IMR-90 (cell line): ENCODE results near the gene PARVG. TPM values are rescaled to one million over a fixed set of nuclear protein-coding genes. Genes with fewer than 3 reads are reported as not detected.

Experiments
- ATAC-seq: fragments of 200-7000 bp; cut with Tn5 transposase; 2 replicates; pipeline ENCODE4 v1.9.1; 2020; ENCODE audit warnings: low read depth, mild to moderate bottlenecking, moderate library complexity
- BruUV-seq: library from RNA; stranded (reverse); fragments of 400-500 nt; replicated peaks from 2 replicates; lab custom pipeline; 2021; lab: Mats Ljungman, UMichigan
- CTCF ChIA-PET: fragments of 300-600 bp; formaldehyde crosslinking; extraction: SDS; loops from one replicate; lab custom pipeline; 2021; ENCODE audit warnings: antibody characterized with exemption; lab: Yijun Ruan, JAX
- POLR2A ChIA-PET: fragments of 300-600 bp; sonication (Branson Sonifier 250); formaldehyde crosslinking; loops from one replicate; lab custom pipeline; 2022; ENCODE audit warnings: antibody characterized with exemption; ENCODE audit not compliant: unreplicated experiment; lab: Charles Lee
- DNase-seq: peaks from one replicate; pipeline ENCODE4 v3.0.0; 2013
- H2AFZ ChIP-seq: replicated peaks from 2 replicates; pipeline ENCODE3; 2013; ENCODE audit warnings: low read length, mild to moderate bottlenecking; ENCODE audit not compliant: poor library complexity
- H2AK5ac ChIP-seq: 2 replicates; pipeline ENCODE4 v1.6.1; 2013; ENCODE audit warnings: low read depth, low read length, inconsistent platforms
- H2AK9ac ChIP-seq: replicated peaks from 2 replicates; pipeline ENCODE3; 2013; ENCODE audit warnings: mild to moderate bottlenecking, low read depth, low read length, moderate library complexity; ENCODE audit not compliant: poor library complexity
- H2BK120ac ChIP-seq: 2 replicates; pipeline ENCODE4 v1.6.1; 2013; ENCODE audit warnings: low read depth, low read length, inconsistent platforms
- H2BK15ac ChIP-seq: 3 replicates; pipeline ENCODE4 v1.6.1; 2013; ENCODE audit warnings: low read depth, low read length, inconsistent platforms
- H2BK20ac ChIP-seq: 2 replicates; pipeline ENCODE4 v1.6.1; 2013; ENCODE audit warnings: low read depth, mild to moderate bottlenecking, inconsistent platforms, low read length, moderate library complexity
- H2BK5ac ChIP-seq: 2 replicates; pipeline ENCODE4 v1.6.1; 2013; ENCODE audit warnings: mild to moderate bottlenecking, low read depth, low read length, inconsistent platforms; ENCODE audit not compliant: poor library complexity, severe bottlenecking
- H3K14ac ChIP-seq: replicated peaks from 2 replicates; pipeline ENCODE4 v1.6.1; 2013; ENCODE audit warnings: low read depth, low read length, inconsistent platforms
- H3K18ac ChIP-seq: 2 replicates; pipeline ENCODE4 v1.6.1; 2013; ENCODE audit warnings: low read depth, low read length, control low read depth
- H3K23ac ChIP-seq: 2 replicates; pipeline ENCODE4 v1.6.1; 2013; ENCODE audit warnings: low read depth, low read length, inconsistent platforms
- H3K27ac ChIP-seq: 2 replicates; pipeline ENCODE4 v1.5.1; 2013; ENCODE audit warnings: mild to moderate bottlenecking, control low read depth, low read length; ENCODE audit not compliant: insufficient read depth
- H3K27me3 ChIP-seq: 2 replicates; pipeline ENCODE4 v1.6.1; 2013; ENCODE audit warnings: low read length; ENCODE audit not compliant: control insufficient read depth, insufficient read depth
- H3K36me3 ChIP-seq: 2 replicates; pipeline ENCODE4 v1.6.1; 2013; ENCODE audit warnings: low read length, mixed read lengths; ENCODE audit not compliant: control insufficient read depth, insufficient read depth
- H3K4ac ChIP-seq: 2 replicates; pipeline ENCODE4 v1.6.1; 2013; ENCODE audit warnings: low read depth, low read length, inconsistent platforms
- H3K4me1 ChIP-seq: 2 replicates; pipeline ENCODE4 v1.6.1; 2013; ENCODE audit warnings: low read length, mixed read lengths; ENCODE audit not compliant: control insufficient read depth, insufficient read depth
- H3K4me2 ChIP-seq: 2 replicates; pipeline ENCODE4 v1.6.1; 2013; ENCODE audit warnings: low read depth, mild to moderate bottlenecking, control low read depth, low read length, moderate library complexity
- H3K4me3 ChIP-seq: 2 replicates; pipeline ENCODE4 v1.5.1; 2013; ENCODE audit warnings: low read depth, mild to moderate bottlenecking, control low read depth, low read length, moderate library complexity; ENCODE audit not compliant: insufficient read depth
- H3K56ac ChIP-seq: 2 replicates; pipeline ENCODE4 v1.6.1; 2013; ENCODE audit warnings: low read length, inconsistent platforms; ENCODE audit not compliant: insufficient read depth; ENCODE audit errors: extremely low read depth
- H3K79me1 ChIP-seq, 2 experiments: 2 replicates each; pipeline ENCODE4 v1.6.1; 2013; ENCODE audit warnings: low read length in 2 of 2, inconsistent platforms in 1 of 2, low read depth in 1 of 2
- H3K9ac ChIP-seq: 2 replicates; pipeline ENCODE4 v1.6.1; 2013; ENCODE audit warnings: low read depth, low read length, control low read depth
- H3K9me1 ChIP-seq: 2 replicates; pipeline ENCODE4 v1.6.1; 2013; ENCODE audit warnings: low read length, inconsistent platforms; ENCODE audit not compliant: insufficient read depth
- H3K9me3 ChIP-seq: 2 replicates; pipeline ENCODE4 v1.6.1; 2013; ENCODE audit warnings: low read length; ENCODE audit not compliant: control insufficient read depth, insufficient read depth
- H4K20me1 ChIP-seq: 2 replicates; pipeline ENCODE4 v1.6.1; 2013; ENCODE audit warnings: low read length, inconsistent platforms; ENCODE audit not compliant: insufficient read depth
- H4K5ac ChIP-seq: 2 replicates; pipeline ENCODE4 v1.6.1; 2013; ENCODE audit warnings: mild to moderate bottlenecking, low read depth, low read length, control low read depth
- H4K8ac ChIP-seq, 2 experiments: 2 replicates each; pipeline ENCODE4 v1.6.1; 2013; ENCODE audit warnings: low read depth in 2 of 2, low read length in 2 of 2, control low read depth in 1 of 2, inconsistent platforms in 1 of 2
- H4K91ac ChIP-seq: 2 replicates; pipeline ENCODE4 v1.6.1; 2013; ENCODE audit warnings: low read depth, low read length, inconsistent platforms; ENCODE audit not compliant: insufficient read depth
- CEBPB ChIP-seq: IDR thresholded peaks from 2 replicates; pipeline ENCODE4 v1.6.1; 2012; ENCODE audit warnings: low read depth, low read length, improper control_type of control experiment
- CTCF ChIP-seq: conservative IDR thresholded peaks from 2 replicates; pipeline ENCODE4 v1.5.1; 2012; ENCODE audit warnings: mild to moderate bottlenecking, low read depth, low read length, improper control_type of control experiment
- ELK1 ChIP-seq: fragments of 150-350 bp; IDR thresholded peaks from 2 replicates; pipeline ENCODE4 v1.6.1; 2016; ENCODE audit warnings: low read depth, mild to moderate bottlenecking, low read length, moderate library complexity, borderline replicate concordance
- MAZ ChIP-seq: IDR thresholded peaks from 2 replicates; pipeline ENCODE4 v1.6.1; 2012; ENCODE audit warnings: low read depth, mild to moderate bottlenecking, low read length, improper control_type of control experiment, moderate library complexity, borderline replicate concordance
- NFE2L2 ChIP-seq: fragments of 150-350 bp; IDR thresholded peaks from 2 replicates; pipeline ENCODE4 v1.6.1; 2016; ENCODE audit warnings: low read depth, mild to moderate bottlenecking, low read length
- POLR2A ChIP-seq: IDR thresholded peaks from 2 replicates; pipeline ENCODE4 v1.6.1; 2012; ENCODE audit warnings: mild to moderate bottlenecking, low read depth, low read length
- RCOR1 ChIP-seq: IDR thresholded peaks from 2 replicates; pipeline ENCODE4 v1.6.1; 2012; ENCODE audit warnings: mild to moderate bottlenecking, low read length, improper control_type of control experiment; ENCODE audit not compliant: insufficient replicate concordance
- RFX5 ChIP-seq: IDR thresholded peaks from 2 replicates; pipeline ENCODE4 v1.8.0; 2012; ENCODE audit warnings: low read depth, mild to moderate bottlenecking, low read length, moderate library complexity
- SMC3 ChIP-seq: fragments of 150-350 bp; IDR thresholded peaks from 2 replicates; pipeline ENCODE4 v1.6.1; 2016; ENCODE audit warnings: low read depth, mild to moderate bottlenecking, antibody characterized with exemption, low read length, moderate library complexity
- USF2 ChIP-seq: fragments of 150-350 bp; IDR thresholded peaks from 2 replicates; pipeline ENCODE4 v1.6.1; 2017; ENCODE audit warnings: mild to moderate bottlenecking, antibody characterized with exemption, low read length, low read depth
- WGBS, 2 experiments: methylation state at CpG; one replicate each; pipeline versions ENCODE4 v1.1.5 to v1.1.7; 2013; ENCODE audit warnings: missing lambda C conversion rate in 2 of 2; ENCODE audit not compliant: insufficient read length in 1 of 2; ENCODE audit errors: extremely low coverage in 2 of 2; 5-methylcytosine and 5-hydroxymethylcytosine counted together
- dilution Hi-C: fragments of 300-500 bp; cut with HindIII; formaldehyde crosslinking; loops from one replicate; pipeline ENCODE4 v1.14.3; 2018; ENCODE audit warnings: low sequenced_read_pairs; ENCODE audit not compliant: unreplicated experiment
- in situ Hi-C: fragments of 300-500 bp; cut with MboI; formaldehyde crosslinking; loops from 3 replicates; pipeline ENCODE4 v1.14.3; 2019; ENCODE audit warnings: low sequenced_read_pairs, inconsistent platforms, mixed read lengths
- intact Hi-C: fragments of 100-400 bp; cut with micrococcal nuclease; formaldehyde crosslinking; loops from 2 replicates; pipeline ENCODE4 v1.10.0; 2022
- polyA plus RNA-seq, 3 experiments: library from polyadenylated mRNA; depleted of rRNA; stranded (reverse); fragments of >200 nt; gene quantifications; 2 replicates each; pipeline ENCODE4 v1.2.3, GENCODE V29; 2012; ENCODE audit warnings: low replicate concordance in 1 of 3
- total RNA-seq: library from RNA; depleted of rRNA; stranded (reverse); fragments of >200 nt; gene quantifications from 2 replicates; pipeline ENCODE4 v1.2.3, GENCODE V29; 2012

The PARVG gene
- total and polyA plus RNA-seq, 2 of the 4 experiments (the other 2 are of a cell fraction) = not detected

DNA sequence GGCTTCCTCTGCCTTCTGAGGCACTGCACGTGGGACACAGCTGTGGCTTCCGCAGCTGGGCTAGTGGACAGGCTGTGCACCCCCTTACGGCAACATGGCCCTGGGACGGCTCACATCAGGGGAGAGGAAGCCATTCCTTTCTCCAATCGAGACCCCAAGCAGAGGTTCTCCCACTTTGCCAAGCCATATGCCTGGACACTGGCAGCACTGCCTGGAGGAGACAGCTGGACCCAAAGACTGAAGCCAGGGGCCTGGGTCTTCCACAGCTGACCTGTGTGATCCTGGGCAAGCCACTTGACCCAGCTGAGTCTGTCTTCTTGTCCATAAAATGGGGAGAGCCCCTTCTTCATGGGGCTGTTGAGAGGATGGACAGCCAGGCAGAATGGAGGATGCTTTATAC is 66.6 kb downstream of the PARVG start:
- Histone ChIP-seq H2AK9ac (no peak overlapping the region), H3K9me3 (peaks cover 11% of the 10 kb centered on the region), H3K9me1 (no peaks in the 10 kb centered on the region), H4K5ac (no peak overlapping the region), H3K4ac (no peak overlapping the region), H3K36me3 (peaks cover 2% of the 10 kb centered on the region; the same call in 1 of the 2 replicates), H2BK20ac (no peak overlapping the region), H3K79me1 (no peaks in the 10 kb centered on the region), H4K91ac (no peak overlapping the region), H3K4me1 (no peaks in the 10 kb centered on the region), H4K20me1 (no peaks in the 10 kb centered on the region), H3K18ac (no peak overlapping the region), H3K4me2 (no peak overlapping the region), H3K27ac (no peak overlapping the region), H3K9ac (no peak overlapping the region), H2AFZ (no peak overlapping the region), H3K27me3 (no peaks in the 10 kb centered on the region), H3K56ac (no peak overlapping the region), H2BK120ac (no peak overlapping the region), H4K8ac (no peak overlapping the region), H2BK5ac (no peak overlapping the region), H3K23ac (no peak overlapping the region), H3K14ac (no peak overlapping the region), H3K4me3 (no peak overlapping the region), H2AK5ac (no peak overlapping the region), H2BK15ac (no peak overlapping the region)
- dilution Hi-C loops = no loop called here
- ATAC-seq (no peak), DNase-seq (no peak)
- WGBS, 2 experiments = 60% methylated on average over 2 of the region's 5 CpGs; no CpG with 5 or more reads in 1 of the 2 experiments
- in situ Hi-C loops = no loop called here
- CTCF ChIA-PET = no interaction called here
- POLR2A ChIA-PET = no interaction called here
- BruUV-seq = no TSS peak
- intact Hi-C loops = no loop called here
- TF ChIP-seq CEBPB = no peak
- no peak for TF ChIP-seq USF2
- no peak for TF ChIP-seq ELK1
- TF ChIP-seq CTCF = no peak
- no peak for TF ChIP-seq POLR2A
- no peak for TF ChIP-seq RFX5
- TF ChIP-seq RCOR1 = no peak
- TF ChIP-seq MAZ = no peak
- no peak for TF ChIP-seq NFE2L2
- no peak for TF ChIP-seq SMC3
